GM12873 (cell line): ENCODE results near the gene ASB10.

ENCODE experiments used
- CTCF ChIP-seq: IDR thresholded peaks from 2 replicates; pipeline ENCODE4 v1.5.1; 2012; ENCODE audit warnings: low read depth, mild to moderate bottlenecking, moderate library complexity, low read length, control low read depth; ENCODE audit not compliant: insufficient read depth; ENCODE audit errors: missing control alignments

Gene ASB10

DNA sequence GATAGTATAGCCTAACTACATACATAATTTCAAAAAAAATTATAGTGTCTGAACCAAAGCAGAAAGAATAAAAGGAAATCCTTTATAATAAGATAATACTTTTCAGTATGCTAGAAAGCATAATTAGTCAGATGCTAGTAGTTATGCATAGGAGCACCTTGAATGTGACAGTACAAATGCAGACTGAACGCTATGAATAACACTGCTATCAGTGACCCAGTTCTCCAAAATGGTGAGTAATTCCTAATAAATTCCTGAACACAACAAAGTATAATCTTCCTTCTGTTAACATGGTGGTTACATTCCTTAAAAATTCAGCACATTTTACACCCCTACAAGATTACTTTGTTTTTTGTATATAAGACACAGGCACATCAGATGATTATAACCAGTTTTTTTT lies 44.0 kb upstream of the ASB10 start:
- TF ChIP-seq CTCF: no peak

- no peak for TF ChIP-seq CTCF
These were observed 42.2 kb upstream of the ASB10 start for GRCh38 chr7:151229249-151229648.

- TF ChIP-seq CTCF: no peak
These were observed 41.2 kb upstream of the ASB10 start for GRCh38 chr7:151228024-151228866.

GRCh38 chr7:151226875-151227782 lies 40.1 kb upstream of the ASB10 start, which contains the start of gene ABCF2:
TSS of gene ABCF2 (minus strand) at chr7:151227205. CDS start at chr7:151226458, 747 bp downstream.
- no peak for TF ChIP-seq CTCF

- no peak for TF ChIP-seq CTCF
These were observed 39.5 kb upstream of the ASB10 start for GRCh38 chr7:151226560-151226874.

DNA sequence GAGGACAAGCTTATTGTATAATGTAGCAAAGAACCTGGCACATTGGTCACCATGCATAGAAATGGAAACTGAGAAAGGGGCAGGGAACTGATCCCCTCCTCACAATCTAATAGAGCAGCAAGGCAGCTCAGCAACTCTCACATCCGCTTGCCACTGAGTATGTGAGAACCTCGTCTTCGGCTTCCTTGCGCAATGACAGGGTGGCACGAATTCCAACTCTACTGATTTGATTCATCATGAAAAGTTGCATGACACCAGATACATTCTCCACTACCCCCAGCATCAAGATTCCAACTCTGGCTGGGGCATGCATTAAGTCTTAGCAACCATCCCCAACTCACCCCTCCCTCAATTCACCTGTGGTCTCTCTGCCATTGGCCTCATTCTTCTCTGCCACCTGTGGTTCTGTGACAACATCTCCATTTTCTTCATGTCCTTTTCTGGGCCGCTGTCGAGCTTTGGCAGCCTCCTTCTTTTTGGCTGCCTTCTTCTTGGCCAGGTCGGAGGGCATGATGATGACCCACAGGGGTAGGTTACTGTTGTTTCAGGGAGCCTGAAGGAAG lies 39.0 kb upstream of the ASB10 start:
- TF ChIP-seq CTCF: no peak

DNA sequence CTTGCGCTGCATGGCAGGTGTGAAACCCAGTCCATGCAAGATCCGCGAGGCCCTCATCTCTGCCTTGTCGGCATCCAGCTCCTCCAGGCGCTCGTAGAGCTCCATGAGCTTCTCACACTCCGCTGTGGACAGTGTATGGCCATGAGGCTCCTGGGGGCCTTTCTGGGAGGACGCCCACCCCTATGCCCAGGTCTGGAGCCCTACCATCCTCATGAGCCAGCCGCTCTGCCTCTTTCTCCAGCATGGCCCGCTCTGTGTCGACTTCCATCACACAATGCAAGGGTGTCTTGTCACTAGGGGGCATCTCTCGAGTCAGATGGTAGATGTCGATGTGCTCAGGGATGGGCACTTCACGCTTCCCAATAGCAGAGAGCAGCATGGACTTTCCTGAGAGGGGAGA lies 36.7 kb upstream of the ASB10 start:
- TF ChIP-seq CTCF: no peak
